ENCODE data around the gene MLEC. TPM values are rescaled to one million over a fixed set of nuclear protein-coding genes. Genes with fewer than 3 reads are reported as not detected.

The MLEC gene
- total RNA-seq, 1 donor from 2014 or later: 144 TPM

GRCh38 chr12:120689397-120690082 is 2.6 kb downstream of the MLEC start:
- H3K9me3 Mint-ChIP-seq (ENCODE audit: low read depth): no peaks in the 10 kb centered on the region

GRCh38 chr12:120690083-120690450 is 3.1 kb downstream of the MLEC start:
- no peak overlapping the region for H3K4me3 Mint-ChIP-seq (ENCODE audit: unreplicated experiment)
- peaks cover 9% of the 10 kb centered on the region for H3K36me3 Mint-ChIP-seq (ENCODE audit: low read depth)
- no peak for DNase-seq (ENCODE audit: low spot score)
- H3K9me3 Mint-ChIP-seq (ENCODE audit: low read depth): no peaks in the 10 kb centered on the region
- no peaks in the 10 kb centered on the region for H3K27me3 Mint-ChIP-seq (ENCODE audit: low read depth)
- TF ChIP-seq CTCF (IDR thresholded peaks at IDR 0.05): no peak
- H3K27ac Mint-ChIP-seq (ENCODE audit: unreplicated experiment): no peak overlapping the region
- H3K4me1 Mint-ChIP-seq (ENCODE audit: low read depth): peaks cover 51% of the 10 kb centered on the region

More at GRCh38 chr12:120689397-120690082, 2.6 kb downstream of the MLEC start:
- Mint-ChIP-seq H3K4me1 (ENCODE audit: low read depth) (peaks cover 51% of the 10 kb centered on the region), H3K27me3 (ENCODE audit: low read depth) (no peaks in the 10 kb centered on the region), H3K4me3 (ENCODE audit: unreplicated experiment) (peak overlapping the region; percentile 80), H3K27ac (ENCODE audit: unreplicated experiment) (peak overlapping the region; percentile 85), H3K36me3 (ENCODE audit: low read depth) (peaks cover 4% of the 10 kb centered on the region)
- DNase-seq (ENCODE audit: low spot score): no peak
- TF ChIP-seq CTCF (IDR thresholded peaks at IDR 0.05): no peak

- no peak for DNase-seq (ENCODE audit: low spot score)
- Mint-ChIP-seq H3K27ac (ENCODE audit: unreplicated experiment) (no peak overlapping the region), H3K36me3 (ENCODE audit: low read depth) (peaks cover 16% of the 10 kb centered on the region), H3K4me1 (ENCODE audit: low read depth) (peaks cover 51% of the 10 kb centered on the region), H3K4me3 (ENCODE audit: unreplicated experiment) (no peak overlapping the region), H3K9me3 (ENCODE audit: low read depth) (no peaks in the 10 kb centered on the region), H3K27me3 (ENCODE audit: low read depth) (no peaks in the 10 kb centered on the region)
- no peak for TF ChIP-seq CTCF (IDR thresholded peaks at IDR 0.05)
Measured at GRCh38 chr12:120690978-120691377, 4.0 kb downstream of the MLEC start.

GRCh38 chr12:120692524-120693033 is 5.6 kb downstream of the MLEC start:
- Mint-ChIP-seq H3K27ac (ENCODE audit: unreplicated experiment) (peak overlapping the region; percentile 79), H3K9me3 (ENCODE audit: low read depth) (no peaks in the 10 kb centered on the region), H3K4me3 (ENCODE audit: unreplicated experiment) (no peak overlapping the region), H3K4me1 (ENCODE audit: low read depth) (peaks cover 51% of the 10 kb centered on the region), H3K36me3 (ENCODE audit: low read depth) (peaks cover 29% of the 10 kb centered on the region), H3K27me3 (ENCODE audit: low read depth) (no peaks in the 10 kb centered on the region)
- TF ChIP-seq CTCF (IDR thresholded peaks at IDR 0.05): no peak
- DNase-seq (ENCODE audit: low spot score): no peak

GRCh38 chr12:120693848-120694247 is 6.9 kb downstream of the MLEC start:
- Mint-ChIP-seq H3K36me3 (ENCODE audit: low read depth) (peaks cover 30% of the 10 kb centered on the region), H3K27ac (ENCODE audit: unreplicated experiment) (no peak overlapping the region), H3K9me3 (ENCODE audit: low read depth) (no peaks in the 10 kb centered on the region), H3K4me1 (ENCODE audit: low read depth) (peaks cover 38% of the 10 kb centered on the region), H3K27me3 (ENCODE audit: low read depth) (no peaks in the 10 kb centered on the region), H3K4me3 (ENCODE audit: unreplicated experiment) (no peak overlapping the region)
- no peak for TF ChIP-seq CTCF (IDR thresholded peaks at IDR 0.05)
- DNase-seq (ENCODE audit: low spot score): no peak

Data from chondrocyte (in vitro differentiated cells).